OCI-LY1 (cell line): ENCODE data around the gene SPTB.

Experiments
- H2AFZ ChIP-seq: fragments of 200-600 bp; sonication (generic), shearing (Covaris generic); 2 replicates; pipeline ENCODE4 v1.6.0; 2014; ENCODE audit warnings: antibody characterized with exemption, mild to moderate bottlenecking, low read length
- H3F3A ChIP-seq: fragments of 200-600 bp; sonication (generic), shearing (Covaris generic); 2 replicates; pipeline ENCODE4 v1.6.0; 2014; ENCODE audit warnings: mild to moderate bottlenecking, antibody characterized with exemption, low read length, moderate library complexity; ENCODE audit not compliant: insufficient read depth
- H3K27ac ChIP-seq: fragments of 200-600 bp; sonication (generic); 2 replicates; pipeline ENCODE4 v1.5.1; 2014; ENCODE audit warnings: low read length, mixed run types, mild to moderate bottlenecking, low read depth; ENCODE audit not compliant: poor library complexity, severe bottlenecking
- H3K27me3 ChIP-seq: fragments of 200-600 bp; sonication (generic); 2 replicates; pipeline ENCODE4 v1.6.0; 2014; ENCODE audit warnings: antibody characterized with exemption, mild to moderate bottlenecking, low read length, moderate library complexity; ENCODE audit not compliant: insufficient read depth
- H3K36me3 ChIP-seq: fragments of 200-600 bp; sonication (generic); 2 replicates; pipeline ENCODE4 v1.6.1; 2014; ENCODE audit warnings: mild to moderate bottlenecking, antibody characterized with exemption, low read length, moderate library complexity, mixed read lengths; ENCODE audit not compliant: insufficient read depth
- H3K4me1 ChIP-seq: fragments of 200-600 bp; sonication (generic); 2 replicates; pipeline ENCODE4 v1.5.1; 2014; ENCODE audit warnings: mild to moderate bottlenecking, low read length, moderate library complexity; ENCODE audit not compliant: insufficient read depth, severe bottlenecking
- H3K4me2 ChIP-seq: fragments of 200-600 bp; sonication (generic), shearing (Covaris generic); 2 replicates; pipeline ENCODE4 v1.6.1; 2014; ENCODE audit warnings: low read length
- H3K4me3 ChIP-seq: fragments of 200-600 bp; sonication (generic); 2 replicates; pipeline ENCODE4 v1.5.1; 2014; ENCODE audit warnings: low read length, low read depth, mild to moderate bottlenecking, mixed read lengths; ENCODE audit not compliant: poor library complexity, severe bottlenecking
- H3K79me2 ChIP-seq: fragments of 200-600 bp; shearing (Covaris generic); 2 replicates; pipeline ENCODE4 v1.6.1; 2016; ENCODE audit warnings: mixed run types, low read length, mixed read lengths; ENCODE audit not compliant: insufficient read depth
- H3K9ac ChIP-seq: fragments of 200-600 bp; sonication (generic), shearing (Covaris generic); 2 replicates; pipeline ENCODE4 v1.6.1; 2014; ENCODE audit warnings: mild to moderate bottlenecking, low read length, mixed read lengths
- H3K9me2 ChIP-seq: fragments of 200-600 bp; sonication (generic), shearing (Covaris generic); 2 replicates; pipeline ENCODE4 v1.6.1; 2014; ENCODE audit warnings: low read depth, mild to moderate bottlenecking, low read length, mixed read lengths
- H3K9me3 ChIP-seq: fragments of 200-600 bp; shearing (Covaris generic); 2 replicates; pipeline ENCODE4 v1.6.1; 2014; ENCODE audit warnings: low read length, mixed read lengths
- H4K20me1 ChIP-seq: fragments of 200-600 bp; sonication (generic), shearing (Covaris generic); 2 replicates; pipeline ENCODE4 v1.6.0; 2016; ENCODE audit warnings: mild to moderate bottlenecking, low read length; ENCODE audit not compliant: insufficient read depth
- EZH2 ChIP-seq: fragments of 200-600 bp; sonication (generic), shearing (Covaris generic); IDR thresholded peaks from 2 replicates; pipeline ENCODE4 v1.8.0; 2017; ENCODE audit warnings: borderline replicate concordance, mixed run types, mild to moderate bottlenecking, antibody characterized with exemption, low read length, moderate library complexity, mixed read lengths
- TF ChIP-seq, protein P1 (sequence below): fragments of 200-600 bp; sonication (generic), shearing (Covaris generic); IDR thresholded peaks from 2 replicates; pipeline ENCODE4 v1.5.1; 2017; ENCODE audit warnings: mild to moderate bottlenecking, antibody characterized with exemption, low read length, moderate library complexity, mixed read lengths

Gene SPTB

DNA sequence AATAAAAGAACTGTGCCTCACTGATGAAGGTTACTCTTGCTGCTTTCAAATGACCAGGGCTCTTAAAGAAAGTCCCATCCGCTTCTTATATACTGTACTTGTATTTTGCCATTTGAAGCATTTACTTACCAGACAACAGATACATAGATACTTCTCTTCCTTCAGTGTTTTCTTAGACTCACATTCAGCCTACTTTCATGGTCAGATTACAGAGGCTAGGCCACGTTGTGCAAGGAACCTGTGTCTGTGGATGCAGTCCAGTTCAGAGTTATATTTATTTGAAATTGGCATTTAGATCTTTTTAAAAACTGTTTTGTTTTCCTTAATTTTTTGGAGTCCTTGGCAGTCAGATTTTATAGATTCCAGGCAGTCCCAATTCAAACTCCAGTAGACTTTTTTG lies 40.8 kb upstream of the SPTB start:
- Histone ChIP-seq H3K4me3 (no peak overlapping the region), H3K27me3 (no peaks in the 10 kb centered on the region), H3K79me2 (peaks cover 55% of the 10 kb centered on the region), H3K9me2 (no peaks in the 10 kb centered on the region), H2AFZ (no peak overlapping the region), H3K9ac (no peak overlapping the region), H3K9me3 (no peaks in the 10 kb centered on the region), H3K4me1 (peaks cover 8% of the 10 kb centered on the region), H4K20me1 (no peaks in the 10 kb centered on the region), H3K4me2 (no peak overlapping the region), H3F3A (no peaks in the 10 kb centered on the region), H3K27ac (no peak overlapping the region), H3K36me3 (peaks cover 49% of the 10 kb centered on the region)
- no peak for TF ChIP-seq EZH2
- TF ChIP-seq, protein P1, sequence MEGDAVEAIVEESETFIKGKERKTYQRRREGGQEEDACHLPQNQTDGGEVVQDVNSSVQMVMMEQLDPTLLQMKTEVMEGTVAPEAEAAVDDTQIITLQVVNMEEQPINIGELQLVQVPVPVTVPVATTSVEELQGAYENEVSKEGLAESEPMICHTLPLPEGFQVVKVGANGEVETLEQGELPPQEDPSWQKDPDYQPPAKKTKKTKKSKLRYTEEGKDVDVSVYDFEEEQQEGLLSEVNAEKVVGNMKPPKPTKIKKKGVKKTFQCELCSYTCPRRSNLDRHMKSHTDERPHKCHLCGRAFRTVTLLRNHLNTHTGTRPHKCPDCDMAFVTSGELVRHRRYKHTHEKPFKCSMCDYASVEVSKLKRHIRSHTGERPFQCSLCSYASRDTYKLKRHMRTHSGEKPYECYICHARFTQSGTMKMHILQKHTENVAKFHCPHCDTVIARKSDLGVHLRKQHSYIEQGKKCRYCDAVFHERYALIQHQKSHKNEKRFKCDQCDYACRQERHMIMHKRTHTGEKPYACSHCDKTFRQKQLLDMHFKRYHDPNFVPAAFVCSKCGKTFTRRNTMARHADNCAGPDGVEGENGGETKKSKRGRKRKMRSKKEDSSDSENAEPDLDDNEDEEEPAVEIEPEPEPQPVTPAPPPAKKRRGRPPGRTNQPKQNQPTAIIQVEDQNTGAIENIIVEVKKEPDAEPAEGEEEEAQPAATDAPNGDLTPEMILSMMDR = no peak

DNA sequence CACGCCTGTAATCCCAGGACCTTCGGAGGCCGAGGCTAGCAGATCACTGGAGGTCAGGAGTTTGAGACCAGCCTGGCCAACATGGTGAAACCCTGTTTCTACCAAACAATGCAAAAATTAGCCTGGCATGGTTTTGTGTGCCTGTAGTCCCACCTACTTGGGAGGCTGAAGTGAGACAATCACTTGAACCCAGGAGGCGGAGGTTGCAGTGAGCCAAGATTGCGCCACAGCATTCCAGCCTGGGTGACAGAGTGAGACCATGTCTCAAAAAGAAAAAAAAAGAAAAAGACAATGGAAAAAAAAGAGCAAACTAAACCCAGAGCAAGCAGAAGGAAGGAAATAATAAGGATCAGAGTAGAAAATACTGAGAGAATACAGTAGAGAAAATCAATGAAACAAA lies 39.9 kb upstream of the SPTB start:
- no peaks in the 10 kb centered on the region for H4K20me1 ChIP-seq
- H3K9me2 ChIP-seq = no peaks in the 10 kb centered on the region
- no peak overlapping the region for H3K4me2 ChIP-seq
- no peaks in the 10 kb centered on the region for H3K27me3 ChIP-seq
- H3K9me3 ChIP-seq = no peaks in the 10 kb centered on the region
- H3K4me1 ChIP-seq = peaks cover 15% of the 10 kb centered on the region
- H3K4me3 ChIP-seq = no peak overlapping the region
- no peak overlapping the region for H3K27ac ChIP-seq
- no peaks in the 10 kb centered on the region for H3F3A ChIP-seq
- H3K79me2 ChIP-seq = peaks cover 63% of the 10 kb centered on the region
- H3K9ac ChIP-seq = no peak overlapping the region
- TF ChIP-seq, protein P1 = no peak
- TF ChIP-seq EZH2 = no peak
- H3K36me3 ChIP-seq = peaks cover 44% of the 10 kb centered on the region
- no peak overlapping the region for H2AFZ ChIP-seq

DNA sequence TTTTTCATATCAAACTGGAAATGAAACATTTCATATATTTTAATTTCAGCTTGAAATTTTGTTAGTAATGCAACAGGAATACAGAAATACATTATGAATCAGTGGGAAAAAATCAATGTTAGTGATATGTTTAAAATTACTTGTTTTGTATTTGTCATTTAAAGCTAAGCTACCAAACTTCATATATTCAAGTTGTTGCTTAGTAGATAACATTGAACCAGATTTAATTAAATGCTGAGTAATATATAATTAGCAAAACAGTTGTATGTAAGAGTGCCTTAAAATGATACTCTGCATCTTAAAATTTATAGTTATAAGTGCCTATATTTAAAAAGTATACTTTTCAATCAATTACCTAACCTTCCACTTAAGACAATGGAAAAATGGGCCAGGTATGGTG lies 39.5 kb upstream of the SPTB start:
- Histone ChIP-seq H3K4me3 (no peak overlapping the region), H3K27ac (no peak overlapping the region), H3K9me3 (no peaks in the 10 kb centered on the region), H3K9ac (no peak overlapping the region), H3K4me1 (peaks cover 15% of the 10 kb centered on the region), H4K20me1 (no peaks in the 10 kb centered on the region), H2AFZ (no peak overlapping the region), H3K9me2 (no peaks in the 10 kb centered on the region), H3K27me3 (no peaks in the 10 kb centered on the region), H3K79me2 (peaks cover 64% of the 10 kb centered on the region), H3K4me2 (no peak overlapping the region), H3F3A (no peaks in the 10 kb centered on the region), H3K36me3 (peaks cover 40% of the 10 kb centered on the region)
- TF ChIP-seq, protein P1 = no peak
- TF ChIP-seq EZH2 = no peak
